ENCODE results near the gene PYCR2.
"Not testable (repeated sequence)": the region's sequence is repeated elsewhere in the genome, so short reads cannot be mapped to it uniquely, and the experiment has no call there.

PYCR2 gene

DNA sequence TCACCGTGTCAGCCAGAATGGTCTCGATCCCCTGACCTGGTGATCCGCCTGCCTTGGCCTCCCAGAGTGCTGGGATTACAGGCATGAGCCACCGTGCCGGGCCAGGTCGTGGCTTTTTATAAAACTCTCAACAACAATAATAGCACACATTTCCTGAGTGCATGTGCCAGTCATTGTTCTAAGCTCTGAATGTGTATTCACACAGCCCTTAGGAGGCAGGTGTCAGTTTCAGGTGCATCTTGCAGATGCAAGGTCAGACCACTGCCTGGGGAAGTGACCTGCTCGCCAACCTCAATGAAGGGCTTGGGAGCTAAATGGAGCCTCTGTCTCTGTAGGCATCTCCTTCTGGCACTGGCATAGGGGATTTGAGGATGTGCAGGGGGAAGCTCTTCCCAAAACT lies 18.5 kb upstream of the PYCR2 start:
- DNase-seq (ENCODE audit: low read depth), result no peak

DNA sequence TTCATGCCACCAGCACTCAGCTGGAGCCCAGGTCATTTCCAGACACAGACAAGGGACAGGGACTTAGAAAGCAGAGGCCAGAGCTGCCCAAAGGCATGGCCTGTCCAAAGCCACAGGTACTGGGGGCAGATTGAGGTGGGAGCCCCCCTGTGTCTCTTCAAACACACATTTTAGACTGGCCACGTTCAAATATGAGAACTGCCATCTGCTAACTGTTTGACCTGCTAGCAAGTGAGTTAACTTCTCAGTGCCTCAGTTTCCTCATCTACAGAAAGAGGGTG lies 17.8 kb upstream of the PYCR2 start:
- no peak for DNase-seq (ENCODE audit: low read depth)

GRCh38 chr1:225941187-225941941 lies 17.3 kb upstream of the PYCR2 start, which contains the start of gene LEFTY2:
Gene LEFTY2, minus strand, starts transcription at chr1:225941220. Its CDS starts 80 bp downstream, at chr1:225941140.
- no peak for DNase-seq (ENCODE audit: low read depth)

- no peak for DNase-seq (ENCODE audit: low read depth)
Measured at GRCh38 chr1:225940385-225941151, 16.5 kb upstream of the PYCR2 start.

DNA sequence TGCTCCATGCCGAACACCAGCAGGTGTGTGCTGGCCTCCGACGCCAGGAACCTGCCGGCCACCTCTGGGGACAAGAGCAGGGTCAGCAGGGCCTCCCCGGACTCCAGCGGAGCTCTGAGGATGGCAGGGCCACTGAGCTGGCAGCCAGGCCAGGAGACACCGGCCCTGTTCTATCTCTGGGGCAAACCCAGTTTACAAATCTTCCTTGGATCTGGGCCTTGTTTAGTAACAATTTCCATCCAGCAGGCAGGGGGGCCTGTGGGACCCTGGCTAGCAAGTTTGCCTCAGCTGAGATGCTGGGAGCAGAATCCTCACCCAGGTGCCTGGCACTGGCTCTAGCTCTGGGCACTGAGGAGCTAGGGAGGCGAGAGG lies 15.9 kb upstream of the PYCR2 start:
- DNase-seq (ENCODE audit: low read depth), result not testable (repeated sequence)

GRCh38 chr1:225939097-225939938 lies 15.3 kb upstream of the PYCR2 start:
- not testable (repeated sequence) for DNase-seq (ENCODE audit: low read depth)

GRCh38 chr1:225937048-225937968 lies 13.3 kb upstream of the PYCR2 start:
- no peak for DNase-seq (ENCODE audit: low read depth)

GRCh38 chr1:225936523-225936922 lies 12.5 kb upstream of the PYCR2 start:
- DNase-seq (ENCODE audit: low read depth), result no peak

- DNase-seq (ENCODE audit: low read depth), result not testable (repeated sequence)
Measured at GRCh38 chr1:225936086-225936485, 12.0 kb upstream of the PYCR2 start.

DNA sequence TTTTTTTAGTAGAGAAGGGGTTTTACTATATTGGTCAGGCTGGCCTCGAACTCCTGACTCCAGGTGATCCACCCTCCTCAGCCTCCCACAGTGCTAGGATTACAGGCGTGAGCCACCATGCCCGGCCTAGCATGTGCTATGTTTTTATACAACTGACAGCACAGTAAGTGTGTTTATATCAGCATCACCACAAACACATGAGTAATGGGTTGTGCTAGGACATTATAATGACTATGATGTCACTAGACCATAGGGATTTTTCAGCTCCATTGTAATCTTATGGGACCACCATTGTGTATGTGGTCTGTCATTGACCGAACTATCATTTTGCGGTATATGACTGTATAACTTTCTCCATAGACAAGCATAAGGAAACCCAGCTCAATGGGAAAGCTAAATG lies 10.7 kb upstream of the PYCR2 start:
- no peak for DNase-seq (ENCODE audit: low read depth)

- no peak for DNase-seq (ENCODE audit: low read depth)
Measured at GRCh38 chr1:225933072-225933471, 9.0 kb upstream of the PYCR2 start.

DNA sequence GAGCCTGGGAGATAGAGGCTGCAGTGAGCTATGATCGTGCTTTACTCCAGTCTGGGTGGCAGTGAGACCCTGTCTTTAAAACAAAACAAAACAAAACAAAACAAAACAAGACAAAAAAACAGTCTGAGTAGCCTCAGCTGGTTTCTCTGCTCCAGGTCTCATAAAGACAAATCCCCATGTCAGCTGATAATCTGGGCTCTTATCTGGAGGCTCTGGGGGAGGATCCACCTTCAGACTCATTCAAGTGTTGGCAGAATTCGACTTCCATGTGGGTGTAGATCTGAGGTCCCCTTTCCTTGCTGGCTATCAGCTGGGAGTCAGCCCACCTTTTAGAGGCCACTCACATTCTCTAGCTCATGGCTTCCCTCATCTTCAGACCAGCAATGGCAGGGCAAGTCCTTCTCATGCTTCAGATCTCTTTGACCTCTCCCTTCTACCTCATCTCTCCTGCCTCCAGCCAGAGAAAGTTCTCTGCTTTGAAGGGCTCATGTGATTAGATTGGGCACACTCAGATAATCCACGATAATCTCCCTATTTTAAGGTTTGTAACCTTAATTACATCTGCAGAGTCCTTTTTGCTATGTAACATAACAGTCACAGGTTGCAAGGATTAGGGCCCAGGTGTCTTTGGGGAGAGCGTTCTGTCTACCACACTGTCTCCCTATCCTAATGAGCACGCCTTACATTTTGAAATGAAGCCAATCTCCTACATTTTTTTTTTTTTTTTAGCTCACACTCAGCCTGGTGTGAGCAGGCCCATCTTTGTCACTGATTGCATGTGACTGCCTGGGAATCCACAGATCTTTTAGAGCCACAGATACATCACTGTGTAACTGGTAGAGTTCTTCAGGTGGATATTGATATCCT lies 7.5 kb upstream of the PYCR2 start:
- no peak for DNase-seq (ENCODE audit: low read depth)

GRCh38 chr1:225930566-225930965 lies 6.5 kb upstream of the PYCR2 start:
- no peak for DNase-seq (ENCODE audit: low read depth)

DNA sequence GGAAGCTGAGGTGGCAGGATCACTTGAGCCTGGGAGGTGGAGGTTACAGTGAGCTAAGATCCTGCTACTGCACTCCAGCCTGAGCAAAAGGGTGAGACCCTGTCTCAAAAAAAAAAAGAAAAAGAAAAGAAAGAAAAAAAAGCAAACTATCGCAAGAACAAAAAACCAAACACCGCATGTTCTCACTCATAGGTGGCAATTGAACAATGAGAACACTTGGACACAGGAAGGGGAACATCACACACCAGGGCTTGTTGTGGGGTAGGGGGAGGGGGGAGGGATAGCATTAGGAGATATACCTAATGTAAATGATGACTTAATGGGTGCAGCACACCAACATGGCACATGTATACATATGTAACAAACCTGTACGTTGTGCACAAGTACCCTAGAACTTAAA lies 5.4 kb upstream of the PYCR2 start:
- not testable (repeated sequence) for DNase-seq (ENCODE audit: low read depth)

DNA sequence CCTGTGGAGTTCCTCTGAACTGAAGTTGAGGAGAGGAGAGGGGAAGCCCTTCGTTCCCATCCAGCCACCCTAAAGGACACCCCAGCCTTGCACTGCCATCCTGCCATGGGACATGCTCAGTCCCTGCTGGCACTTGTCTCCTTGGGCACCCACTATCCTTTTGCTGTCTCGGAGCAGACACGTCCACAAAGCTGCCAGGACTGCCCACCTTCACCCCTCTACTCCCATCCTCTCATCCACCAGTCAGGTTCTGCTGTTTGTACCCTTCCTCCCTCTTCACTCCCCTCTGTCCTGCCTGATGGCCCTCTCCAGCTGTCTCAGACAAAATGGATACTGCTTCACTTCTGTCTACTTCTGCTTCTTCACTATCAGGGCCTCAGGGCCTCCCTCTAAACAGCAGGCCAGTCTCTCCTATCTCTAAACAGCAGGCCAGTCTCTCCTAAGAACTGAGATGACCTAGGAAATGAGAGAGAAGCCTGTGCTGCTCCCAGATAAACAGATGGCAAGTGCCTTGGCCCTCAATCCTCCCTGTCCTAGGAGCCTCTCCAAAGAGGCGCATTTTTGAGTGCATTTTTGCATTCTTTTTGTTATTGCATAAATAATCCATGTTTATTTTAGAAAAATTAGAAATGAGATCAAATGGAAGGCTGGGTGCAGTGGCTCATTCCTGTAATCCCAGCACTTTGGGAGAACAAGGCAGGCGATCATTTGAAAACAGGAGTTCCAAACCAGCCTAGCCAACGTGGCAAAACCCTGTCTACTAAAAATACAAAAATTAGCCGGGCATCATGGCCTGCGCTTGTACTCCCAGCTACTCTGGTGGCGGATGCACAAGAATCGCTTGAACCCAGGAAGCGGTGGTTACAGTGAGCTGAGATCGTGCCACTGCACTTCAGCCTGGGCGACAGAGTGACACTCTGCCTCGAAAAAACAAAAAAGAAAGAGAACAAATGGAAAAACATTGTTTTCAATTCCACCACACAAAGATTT lies 4.4 kb upstream of the PYCR2 start:
- no peak for DNase-seq (ENCODE audit: low read depth)

- DNase-seq (ENCODE audit: low read depth), result no peak
Measured at GRCh38 chr1:225926551-225927113, 2.6 kb upstream of the PYCR2 start.

GRCh38 chr1:225923381-225923691 lies 714 bp downstream of the PYCR2 start:
- DNase-seq (ENCODE audit: low read depth), result no peak

DNA sequence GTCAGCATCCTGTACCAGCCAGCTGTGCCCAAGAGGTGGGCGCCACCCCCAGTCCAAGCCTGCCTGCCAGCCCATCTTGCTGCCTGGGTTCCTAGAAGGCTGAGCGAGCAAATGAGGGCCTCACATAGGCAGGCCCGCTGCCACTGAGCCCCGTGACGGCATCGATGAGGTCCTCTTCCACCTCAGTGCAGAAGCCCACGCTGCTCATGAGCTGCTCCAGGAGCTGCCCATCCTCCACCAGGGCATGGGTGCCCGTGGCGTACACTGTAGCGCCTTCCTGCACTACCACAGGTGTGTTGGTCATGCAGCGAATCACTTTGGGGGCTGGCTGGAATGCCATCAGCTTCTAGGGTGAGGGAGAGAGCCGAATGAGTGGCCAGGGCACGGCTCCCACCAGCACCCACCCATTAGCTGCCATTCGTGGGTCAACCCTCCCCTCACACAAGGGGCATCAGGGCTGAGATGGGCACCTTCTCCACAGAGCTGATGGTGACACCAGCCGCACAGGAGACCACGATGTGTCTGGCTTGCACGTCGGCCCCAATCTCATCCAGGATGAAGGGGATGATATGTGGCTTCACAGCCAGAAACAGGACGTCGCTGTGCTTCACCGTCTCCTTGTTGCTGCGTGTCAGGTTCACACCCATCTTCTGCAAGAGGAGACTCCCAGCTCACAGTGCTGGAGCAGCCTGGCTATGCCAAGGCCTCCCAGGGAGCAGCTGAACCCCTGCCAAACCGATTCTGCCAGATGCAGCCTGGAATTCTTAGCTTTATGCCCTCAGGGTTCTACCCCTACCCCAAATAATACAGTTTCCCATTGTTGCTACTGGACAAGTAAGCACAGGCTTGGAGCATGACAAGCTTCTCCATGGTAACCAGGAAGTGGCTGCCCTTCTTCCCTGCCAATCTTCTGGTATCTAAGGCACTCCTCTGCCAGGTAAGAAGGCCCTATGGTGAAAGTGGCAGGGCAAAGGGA lies 2.0 kb downstream of the PYCR2 start:
- no peak for DNase-seq (ENCODE audit: low read depth)
